ENCODE data around the gene OXCT1. TPM values are rescaled to one million over a fixed set of nuclear protein-coding genes. Genes with fewer than 3 reads are reported as not detected.
"Not testable (repeated sequence)": the region's sequence is repeated elsewhere in the genome, so short reads cannot be mapped to it uniquely, and the experiment has no call there.

The OXCT1 gene
- total and polyA plus RNA-seq, 2 experiments from 2014 or later: 16.1 to 20.5 TPM

DNA sequence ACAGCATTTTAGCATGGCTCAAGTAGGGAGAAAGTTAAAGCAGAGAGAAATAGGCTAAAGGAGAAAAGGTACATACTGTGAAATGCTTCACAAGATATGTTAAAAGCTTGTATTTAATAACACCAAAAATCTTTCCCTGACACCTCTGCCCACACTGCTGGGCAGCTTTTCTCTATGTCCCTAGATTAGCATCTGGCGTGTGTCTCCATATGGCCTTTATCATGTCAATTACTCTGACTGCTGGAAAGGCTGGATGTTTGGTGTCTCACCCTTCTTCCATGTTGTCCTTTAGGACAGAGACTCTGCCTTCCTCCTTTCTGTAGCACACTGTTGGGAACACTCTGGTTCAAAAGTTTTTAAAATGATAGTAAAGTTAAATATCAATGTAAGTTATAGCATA is 122.5 kb downstream of the OXCT1 start:
- no peaks in the 10 kb centered on the region for H3K79me2 ChIP-seq (ENCODE audit: insufficient read depth)
- no peak overlapping the region for H2AFZ ChIP-seq
- H3K9me2 ChIP-seq (ENCODE audit: insufficient read depth): no peaks in the 10 kb centered on the region
- DNase-seq: no peak
- no peaks in the 10 kb centered on the region for H3K27me3 ChIP-seq (replicated peaks; ENCODE audit: insufficient read depth)
- 94 to 96% methylated on average over 1 of the region's 1 CpG for WGBS, 2 experiments (ENCODE audit: low coverage in 1 of 2, low lambda C conversion rate in 2 of 2, missing lambda C conversion rate in 2 of 2)
- H3K36me3 ChIP-seq (ENCODE audit: low read depth): no peaks in the 10 kb centered on the region
- no peak overlapping the region for H3K4me3 ChIP-seq
- H3K4me1 ChIP-seq (ENCODE audit: insufficient read depth): no peaks in the 10 kb centered on the region
- no peak overlapping the region for H3K4me2 ChIP-seq (ENCODE audit: unreplicated experiment)
- in situ Hi-C loops (cut with MboI): no loop called here
- H4K20me1 ChIP-seq (ENCODE audit: insufficient read depth): no peaks in the 10 kb centered on the region
- H3K9me3 ChIP-seq (ENCODE audit: low read depth): no peaks in the 10 kb centered on the region
- no peaks in the 10 kb centered on the region for H3F3A ChIP-seq (ENCODE audit: insufficient read depth)
- TF ChIP-seq EZH2phosphoT487 (IDR thresholded peaks at IDR 0.05; ENCODE audit: insufficient read depth, low read depth): no peak
- no peak for TF ChIP-seq EZH2 (IDR thresholded peaks at IDR 0.05; ENCODE audit: insufficient read depth, poor library complexity, severe bottlenecking)
- no peak overlapping the region for H3K27ac ChIP-seq
- H3K9ac ChIP-seq: no peak overlapping the region

DNA sequence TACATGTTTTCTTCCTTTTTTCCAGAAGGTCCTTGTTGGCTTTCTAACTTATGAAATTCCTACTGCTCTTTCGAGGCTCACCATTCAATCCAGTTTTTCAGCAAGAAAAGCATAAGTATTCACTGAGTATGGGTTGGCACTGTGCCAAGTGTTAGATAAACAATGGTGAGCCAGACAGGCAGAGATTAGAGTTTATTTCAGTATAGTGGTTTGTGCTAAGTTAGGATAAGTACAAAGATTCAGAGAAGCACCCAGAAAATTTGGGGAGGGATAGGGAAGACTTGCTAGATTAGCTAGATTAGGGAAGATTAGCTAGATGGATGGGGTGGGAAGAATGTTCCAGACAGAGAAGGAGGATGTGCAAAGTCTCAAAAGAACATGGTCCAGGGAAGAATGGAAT is 122.9 kb downstream of the OXCT1 start:
- peak; percentile 35 for DNase-seq
- H3K4me3 ChIP-seq: no peak overlapping the region
- no peaks in the 10 kb centered on the region for H3K79me2 ChIP-seq (ENCODE audit: insufficient read depth)
- H3K27me3 ChIP-seq (replicated peaks; ENCODE audit: insufficient read depth): no peaks in the 10 kb centered on the region
- H3K9ac ChIP-seq: no peak overlapping the region
- no peak overlapping the region for H2AFZ ChIP-seq
- in situ Hi-C loops (cut with MboI): no loop called here
- WGBS, 2 experiments (ENCODE audit: low coverage in 1 of 2, low lambda C conversion rate in 2 of 2, missing lambda C conversion rate in 2 of 2): 95 to 100% methylated on average over 1 of the region's 1 CpG
- H3F3A ChIP-seq (ENCODE audit: insufficient read depth): no peaks in the 10 kb centered on the region
- H3K4me1 ChIP-seq (ENCODE audit: insufficient read depth): no peaks in the 10 kb centered on the region
- H3K36me3 ChIP-seq (ENCODE audit: low read depth): no peaks in the 10 kb centered on the region
- no peak overlapping the region for H3K4me2 ChIP-seq (ENCODE audit: unreplicated experiment)
- H3K9me3 ChIP-seq (ENCODE audit: low read depth): no peaks in the 10 kb centered on the region
- no peak for TF ChIP-seq EZH2 (IDR thresholded peaks at IDR 0.05; ENCODE audit: insufficient read depth, poor library complexity, severe bottlenecking)
- TF ChIP-seq EZH2phosphoT487 (IDR thresholded peaks at IDR 0.05; ENCODE audit: insufficient read depth, low read depth): no peak
- no peaks in the 10 kb centered on the region for H4K20me1 ChIP-seq (ENCODE audit: insufficient read depth)
- H3K9me2 ChIP-seq (ENCODE audit: insufficient read depth): no peaks in the 10 kb centered on the region
- H3K27ac ChIP-seq: no peak overlapping the region

DNA sequence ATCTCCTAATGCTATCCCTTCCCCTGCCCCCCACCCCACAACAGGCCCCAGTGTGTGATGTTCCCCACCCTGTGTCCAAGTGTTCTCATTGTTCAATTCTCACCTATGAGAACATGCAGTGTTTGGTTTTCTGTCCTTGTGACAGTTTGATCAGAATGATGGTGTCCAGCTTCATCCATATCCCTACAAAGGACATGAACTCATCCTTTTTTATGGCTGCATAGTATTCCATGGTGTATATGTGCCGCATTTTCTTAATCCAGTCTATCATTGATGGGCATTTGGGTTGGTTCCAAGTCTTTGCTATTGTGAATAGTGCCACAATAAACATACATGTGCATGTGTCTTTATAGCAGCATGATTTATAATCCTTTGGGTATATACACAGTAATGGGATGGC is 127.6 kb downstream of the OXCT1 start:
- H3K4me2 ChIP-seq (ENCODE audit: unreplicated experiment); DNase-seq; H3K27ac ChIP-seq; H3K36me3 ChIP-seq (ENCODE audit: low read depth); H3K79me2 ChIP-seq (ENCODE audit: insufficient read depth); H3F3A ChIP-seq (ENCODE audit: insufficient read depth); H3K9me2 ChIP-seq (ENCODE audit: insufficient read depth); H4K20me1 ChIP-seq (ENCODE audit: insufficient read depth); H3K9ac ChIP-seq; H3K27me3 ChIP-seq (replicated peaks; ENCODE audit: insufficient read depth); in situ Hi-C loops (cut with MboI); H3K9me3 ChIP-seq (ENCODE audit: low read depth); H2AFZ ChIP-seq; H3K4me1 ChIP-seq (ENCODE audit: insufficient read depth); H3K4me3 ChIP-seq: not testable (repeated sequence)
- WGBS, 2 experiments (ENCODE audit: low coverage in 1 of 2, low lambda C conversion rate in 2 of 2, missing lambda C conversion rate in 2 of 2): 96 to 100% methylated on average over 1 of the region's 1 CpG

DNA sequence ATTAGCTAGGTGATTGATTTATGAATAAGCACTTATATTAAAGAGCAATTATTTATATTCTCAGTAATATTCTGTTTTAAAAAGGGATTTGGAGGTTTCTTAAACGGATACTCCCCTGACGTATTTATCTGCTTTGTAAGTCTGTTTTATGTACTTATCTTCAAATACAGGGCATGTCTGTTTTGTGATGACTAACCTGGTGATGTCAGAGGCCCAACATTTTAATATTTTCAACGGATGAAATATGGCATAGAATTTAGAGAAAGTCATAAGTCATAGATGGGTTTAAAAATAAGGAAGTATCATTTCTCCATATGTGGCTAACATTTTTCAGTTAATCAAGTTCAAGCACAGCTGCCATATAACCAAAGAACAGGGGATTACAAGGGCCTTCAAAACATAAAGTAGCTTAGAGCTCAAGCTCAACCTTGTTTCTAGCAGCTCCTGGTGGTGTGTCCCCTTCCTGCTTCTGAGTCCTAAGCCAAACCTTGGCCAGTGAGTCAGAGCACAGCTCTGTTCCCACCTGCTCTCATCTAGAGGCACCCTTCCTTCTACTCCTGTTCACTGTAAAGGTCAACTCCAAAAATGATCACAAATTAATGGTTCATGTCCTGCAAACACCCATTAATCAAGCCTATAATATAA is 131.4 kb downstream of the OXCT1 start:
- H3F3A ChIP-seq (ENCODE audit: insufficient read depth): no peaks in the 10 kb centered on the region
- no peaks in the 10 kb centered on the region for H3K27me3 ChIP-seq (replicated peaks; ENCODE audit: insufficient read depth)
- no peak overlapping the region for H3K9ac ChIP-seq
- WGBS, 2 experiments (ENCODE audit: low coverage in 1 of 2, low lambda C conversion rate in 2 of 2, missing lambda C conversion rate in 2 of 2): 98 to 99% methylated on average over 3 of the region's 3 CpGs
- H3K9me3 ChIP-seq (ENCODE audit: low read depth): no peaks in the 10 kb centered on the region
- no peaks in the 10 kb centered on the region for H3K36me3 ChIP-seq (ENCODE audit: low read depth)
- no peak overlapping the region for H2AFZ ChIP-seq
- H3K4me3 ChIP-seq: no peak overlapping the region
- H3K9me2 ChIP-seq (ENCODE audit: insufficient read depth): no peaks in the 10 kb centered on the region; the same call in 1 of the 2 replicates
- no peaks in the 10 kb centered on the region for H3K79me2 ChIP-seq (ENCODE audit: insufficient read depth)
- no peak overlapping the region for H3K4me2 ChIP-seq (ENCODE audit: unreplicated experiment)
- in situ Hi-C loops (cut with MboI): no loop called here
- no peak overlapping the region for H3K27ac ChIP-seq
- DNase-seq: no peak
- no peaks in the 10 kb centered on the region for H3K4me1 ChIP-seq (ENCODE audit: insufficient read depth)
- TF ChIP-seq EZH2phosphoT487 (IDR thresholded peaks at IDR 0.05; ENCODE audit: insufficient read depth, low read depth): no peak
- TF ChIP-seq EZH2 (IDR thresholded peaks at IDR 0.05; ENCODE audit: insufficient read depth, poor library complexity, severe bottlenecking): no peak
- H4K20me1 ChIP-seq (ENCODE audit: insufficient read depth): no peaks in the 10 kb centered on the region

DNA sequence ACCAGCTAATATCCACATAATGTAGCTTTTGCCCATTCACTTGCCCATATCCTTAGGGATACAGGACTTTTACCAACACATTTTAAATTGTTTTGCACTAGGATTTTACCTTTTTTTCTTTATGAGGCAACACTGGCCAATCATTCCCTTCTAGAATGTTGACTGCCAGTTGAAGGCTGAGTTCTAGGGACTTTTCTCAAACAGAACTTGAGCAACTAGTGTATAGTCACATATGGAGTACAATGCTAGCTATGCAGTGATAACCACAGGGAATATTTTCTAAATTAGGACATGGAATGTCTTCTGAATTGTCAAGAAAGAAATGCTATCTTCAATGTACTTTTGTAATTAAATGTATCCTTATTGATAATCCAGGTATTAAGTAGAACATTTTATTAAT is 133.6 kb downstream of the OXCT1 start:
- in situ Hi-C loops (cut with MboI): no loop called here
- H3K9me3 ChIP-seq (ENCODE audit: low read depth): no peaks in the 10 kb centered on the region
- no peaks in the 10 kb centered on the region for H3F3A ChIP-seq (ENCODE audit: insufficient read depth)
- DNase-seq: peak; percentile 39
- no peaks in the 10 kb centered on the region for H3K27me3 ChIP-seq (replicated peaks; ENCODE audit: insufficient read depth)
- no peaks in the 10 kb centered on the region for H3K79me2 ChIP-seq (ENCODE audit: insufficient read depth)
- no peak overlapping the region for H2AFZ ChIP-seq
- H3K36me3 ChIP-seq (ENCODE audit: low read depth): no peaks in the 10 kb centered on the region
- no peaks in the 10 kb centered on the region for H3K4me1 ChIP-seq (ENCODE audit: insufficient read depth)
- no peaks in the 10 kb centered on the region; the same call in 1 of the 2 replicates for H3K9me2 ChIP-seq (ENCODE audit: insufficient read depth)
- H3K4me3 ChIP-seq: no peak overlapping the region
- H3K27ac ChIP-seq: no peak overlapping the region
- no peak for TF ChIP-seq EZH2phosphoT487 (IDR thresholded peaks at IDR 0.05; ENCODE audit: insufficient read depth, low read depth)
- no peak for TF ChIP-seq EZH2 (IDR thresholded peaks at IDR 0.05; ENCODE audit: insufficient read depth, poor library complexity, severe bottlenecking)
- H3K4me2 ChIP-seq (ENCODE audit: unreplicated experiment): no peak overlapping the region
- no peak overlapping the region for H3K9ac ChIP-seq
- no peaks in the 10 kb centered on the region for H4K20me1 ChIP-seq (ENCODE audit: insufficient read depth)

Measured in GM23248 (cell line).